HG03439 (cell line): ENCODE measurements around the gene POLR3G.
A peak's percentile ranks its signal among the peaks of the same experiment; 100 is the strongest.

Experiments used
- ATAC-seq: cut with Tn5 transposase; IDR thresholded peaks from one replicate; pipeline ENCODE4 v1.9.1; 2021; ENCODE audit warnings: mild to moderate bottlenecking, moderate library complexity; ENCODE audit not compliant: unreplicated experiment

The POLR3G gene

DNA sequence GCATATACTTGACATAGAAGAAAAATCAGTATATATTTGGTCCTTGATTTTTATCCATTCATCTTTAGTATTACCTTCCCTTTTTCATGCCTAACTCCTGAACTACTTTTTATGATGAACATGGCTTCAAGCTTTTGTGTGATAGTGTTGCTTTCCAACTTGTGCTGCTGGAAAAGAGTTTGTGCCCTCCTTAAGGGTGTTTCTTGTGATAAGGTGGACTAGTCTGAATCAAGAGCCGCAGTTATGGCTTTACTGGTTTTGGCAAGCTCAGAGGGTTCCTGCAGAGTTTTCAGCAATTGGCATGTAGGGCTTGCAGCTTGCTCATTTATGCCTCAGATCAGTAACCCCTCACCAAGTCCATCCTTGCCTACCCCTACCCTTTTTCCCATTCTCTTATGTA lies 20.5 kb downstream of the POLR3G start:
- no peak for ATAC-seq

DNA sequence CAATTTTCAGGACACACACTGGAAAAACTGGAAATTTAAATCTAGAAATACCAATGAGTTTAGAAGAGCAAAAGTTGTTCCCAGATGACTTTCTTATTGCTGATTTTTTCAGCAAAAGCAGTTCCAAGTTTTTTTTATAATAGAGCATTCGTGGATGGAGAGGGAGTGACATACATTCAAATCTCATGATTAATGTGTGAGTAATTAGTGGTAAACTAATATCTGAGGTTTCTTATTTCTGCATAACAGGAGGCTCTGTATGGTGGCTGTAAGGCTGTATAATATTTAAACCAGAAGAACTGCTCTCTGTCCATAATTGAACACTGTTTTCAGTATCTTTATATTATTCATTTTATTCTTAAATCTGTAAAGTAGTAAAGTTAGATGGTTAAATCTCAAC lies 28.9 kb downstream of the POLR3G start:
- no peak for ATAC-seq

DNA sequence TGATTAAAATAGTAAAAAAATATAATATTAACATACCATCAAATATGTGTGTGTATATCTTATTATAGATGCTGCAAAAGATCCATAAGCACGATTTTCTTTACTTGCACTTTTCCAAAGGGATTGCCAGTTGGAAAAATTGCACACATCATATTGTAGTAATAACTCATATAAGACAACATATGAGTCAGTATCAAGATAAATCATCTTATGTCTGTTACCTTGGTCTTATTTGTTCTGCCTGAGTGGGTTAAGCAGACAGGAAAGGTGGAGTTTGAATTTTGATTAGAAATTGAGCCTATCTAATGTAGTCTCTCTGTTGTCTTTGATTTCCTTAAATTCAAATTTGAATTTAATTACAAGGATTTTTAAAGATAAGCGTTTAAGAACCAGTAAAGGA lies 30.1 kb downstream of the POLR3G start:
- no peak for ATAC-seq

DNA sequence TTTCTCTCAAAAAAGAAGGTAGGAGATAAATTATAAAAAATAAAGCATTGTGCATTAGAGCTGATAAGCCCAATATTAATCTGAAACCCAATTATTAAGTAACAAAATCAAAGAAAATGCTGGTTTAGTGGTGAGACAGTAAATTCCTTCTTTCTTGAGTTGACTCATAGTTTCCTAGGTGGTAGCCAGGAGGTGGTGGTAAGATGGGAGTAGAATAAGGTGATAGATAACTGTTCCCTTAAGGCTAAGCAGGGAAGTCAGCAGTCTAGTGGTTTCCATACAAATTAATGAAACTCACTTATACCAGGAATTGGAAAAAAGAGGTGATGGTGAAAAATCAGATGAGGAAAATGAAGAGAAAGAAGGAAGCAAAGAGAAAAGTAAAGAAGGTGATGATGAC lies 31.6 kb downstream of the POLR3G start:
- ATAC-seq: no peak

DNA sequence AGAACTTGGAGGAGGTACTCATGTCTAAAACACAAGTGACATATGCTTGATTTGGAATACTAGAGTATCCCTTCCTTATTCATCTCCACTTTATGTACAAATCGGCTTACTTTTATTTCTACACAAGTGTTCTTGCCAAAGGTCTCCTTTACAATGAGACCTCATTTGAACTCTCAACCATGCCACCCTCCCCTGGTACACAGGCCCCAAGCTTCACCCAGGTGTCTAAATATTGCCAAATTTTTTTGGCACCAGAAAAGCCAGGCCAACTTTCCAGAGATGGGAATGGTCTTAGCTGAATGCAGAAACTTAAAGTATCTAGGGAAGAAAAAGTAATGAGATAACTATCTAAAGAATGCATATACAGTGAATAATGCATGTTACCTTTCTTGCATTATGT lies 35.8 kb downstream of the POLR3G start:
- no peak for ATAC-seq

DNA sequence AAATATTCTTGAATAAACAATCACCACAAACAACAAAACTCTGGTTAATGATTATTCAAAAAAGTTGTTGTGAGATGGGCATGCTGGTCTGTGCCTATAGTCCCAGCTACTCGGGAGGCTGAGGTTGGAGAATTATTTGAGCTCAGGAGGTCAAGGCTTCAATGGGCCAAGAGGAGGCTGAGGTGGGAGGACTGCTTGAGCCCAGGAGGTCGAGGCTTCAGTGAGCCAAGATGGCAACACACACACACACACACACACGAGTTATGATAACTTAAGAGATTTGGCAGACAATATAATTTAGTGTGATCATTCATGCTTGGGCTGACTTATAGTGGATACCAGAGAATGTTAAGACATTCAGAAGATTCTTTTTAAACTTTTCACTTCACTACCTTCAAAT lies 39.9 kb downstream of the POLR3G start:
- no peak for ATAC-seq

DNA sequence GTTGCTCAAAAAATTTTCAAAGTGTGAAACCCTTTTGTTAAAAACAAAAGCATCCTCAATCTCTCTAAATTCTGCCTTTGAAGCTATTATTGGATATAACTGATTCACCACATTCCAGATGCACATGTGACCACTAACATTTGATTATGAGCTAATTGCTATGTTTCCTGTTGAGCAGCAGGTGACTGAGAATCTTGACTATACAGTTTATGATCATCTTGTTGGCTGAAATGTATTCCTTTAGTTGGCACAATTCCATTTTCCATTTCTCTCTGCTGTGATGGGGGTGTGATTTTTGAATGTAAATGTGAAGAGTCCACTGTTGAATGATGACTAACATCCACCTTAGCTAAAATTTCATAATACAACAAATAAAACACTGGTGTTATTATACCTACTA lies 44.0 kb downstream of the POLR3G start:
- ATAC-seq: no peak

DNA sequence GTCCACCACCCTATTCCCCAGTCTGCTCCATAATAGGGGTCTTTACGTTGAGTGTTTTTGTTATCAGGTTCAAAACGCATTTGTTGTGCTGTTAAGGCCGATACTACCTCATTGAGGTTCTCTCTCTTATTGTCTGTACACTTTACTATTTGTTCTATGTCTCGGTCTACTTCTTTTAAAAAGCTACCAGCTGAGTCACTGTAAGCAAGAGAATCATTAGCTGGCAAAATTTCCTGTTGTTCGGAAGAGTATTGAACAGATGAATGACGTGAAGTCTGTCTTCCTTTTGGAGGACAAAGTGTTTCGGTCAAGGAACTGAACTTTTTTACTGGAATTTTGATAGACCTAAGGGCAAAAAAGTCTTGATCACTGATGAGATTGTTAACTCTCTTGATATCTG lies 44.4 kb downstream of the POLR3G start:
- no peak for ATAC-seq

DNA sequence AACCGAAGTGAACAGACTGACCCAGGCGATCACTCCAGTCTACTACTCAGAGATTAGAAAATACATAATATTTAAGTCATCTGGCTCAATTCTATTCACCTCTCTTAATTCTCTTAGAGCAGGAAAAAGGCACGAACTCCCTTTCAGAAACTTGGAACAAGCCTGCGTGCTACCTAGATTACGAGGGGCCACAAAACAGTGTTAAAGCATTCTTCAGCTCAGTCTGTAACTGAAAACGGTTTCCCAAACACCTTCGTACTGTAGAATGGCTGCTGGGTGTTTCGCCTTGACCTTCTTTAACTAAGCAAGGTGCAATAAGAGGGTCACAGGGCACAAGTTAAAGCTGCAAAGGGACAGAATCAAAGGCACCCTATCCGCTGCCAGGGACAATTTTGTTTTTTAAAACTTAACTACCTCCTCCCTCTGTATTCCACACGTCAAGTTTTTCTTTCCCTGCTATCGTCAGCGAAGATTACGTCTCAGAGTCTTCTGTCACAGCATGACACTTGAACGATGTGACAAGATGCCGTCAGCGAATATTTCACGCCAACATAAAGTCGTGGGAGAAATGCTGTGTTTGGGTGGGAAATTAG lies 54.0 kb downstream of the POLR3G start:
- ATAC-seq: peak; percentile 3

DNA sequence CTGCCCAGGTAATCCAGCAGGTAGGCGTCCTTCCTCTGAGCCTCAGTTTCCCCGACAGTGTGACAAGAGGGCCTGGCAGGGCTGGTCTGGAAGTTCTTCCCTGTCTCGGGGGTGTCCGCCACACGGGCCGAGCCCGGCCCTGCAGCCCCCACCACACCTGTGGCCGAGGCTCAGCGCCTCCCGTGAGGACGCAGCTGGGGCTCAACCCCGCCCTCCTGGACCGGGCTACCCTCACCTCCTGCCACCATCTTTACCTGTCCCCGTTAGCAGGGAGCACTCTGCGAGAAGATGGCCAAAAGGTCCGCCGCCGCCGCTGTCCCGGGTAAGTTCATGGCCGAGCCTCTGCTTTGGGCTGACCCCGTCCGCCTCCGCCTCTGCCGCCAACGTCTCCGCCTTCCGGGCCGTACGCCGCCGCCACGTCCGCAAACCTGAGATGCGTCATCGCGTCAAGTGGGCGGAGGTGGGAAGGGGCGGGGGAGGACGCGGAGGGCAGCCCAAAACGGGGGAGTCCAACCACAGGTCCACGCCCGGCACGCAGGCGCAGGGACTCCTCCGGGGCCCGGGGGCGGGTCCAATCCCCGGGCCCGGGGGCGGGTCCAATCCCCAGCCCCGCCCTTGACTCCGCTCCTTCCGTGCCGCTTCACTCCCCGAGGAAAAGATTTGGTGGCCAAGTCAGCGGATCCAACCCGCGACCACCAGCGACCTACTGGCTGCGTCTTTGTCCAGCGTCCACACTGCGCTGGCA lies 54.7 kb downstream of the POLR3G start, which contains the start of gene LYSMD3:
Gene LYSMD3, minus strand, starts transcription at position 391 of the 745 bp plus-strand sequence. CDS start 4,295 bp downstream, outside the sequence.
- ATAC-seq: peak; percentile 93

DNA sequence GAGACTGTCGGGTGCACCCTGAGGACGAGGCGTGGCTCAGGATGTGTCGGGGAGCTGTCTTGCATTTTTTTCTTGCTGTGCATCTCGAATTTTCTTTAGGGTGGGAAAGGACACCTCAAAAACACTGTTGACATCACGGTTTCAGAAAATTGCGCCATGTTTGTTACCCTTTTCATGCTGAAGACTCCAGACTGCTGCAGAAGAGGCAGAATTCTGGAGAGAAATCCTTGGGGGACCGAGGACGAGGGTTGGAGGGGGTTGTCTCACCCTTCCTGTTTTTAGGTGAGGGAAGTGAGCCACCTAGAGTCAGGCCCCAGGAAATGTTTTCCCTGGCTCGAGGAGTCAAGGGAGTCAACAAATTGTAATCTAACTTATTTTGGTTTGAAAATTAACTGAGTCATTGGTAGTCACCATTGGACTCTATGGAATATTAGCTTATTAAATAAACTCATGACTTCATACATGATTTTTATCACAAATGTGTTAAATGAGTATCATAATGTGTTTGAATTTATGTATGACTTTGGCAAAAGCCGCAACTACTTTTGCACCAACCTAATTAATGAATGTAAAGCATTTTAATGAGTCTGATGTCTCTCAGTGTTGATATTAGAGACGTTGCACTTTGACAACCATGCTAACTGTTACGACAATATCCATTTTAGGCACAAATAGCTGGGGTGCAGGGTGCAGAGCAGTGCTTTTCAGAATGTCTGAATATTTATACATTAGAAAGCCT lies 55.4 kb downstream of the POLR3G start:
- peak; percentile 49 for ATAC-seq

DNA sequence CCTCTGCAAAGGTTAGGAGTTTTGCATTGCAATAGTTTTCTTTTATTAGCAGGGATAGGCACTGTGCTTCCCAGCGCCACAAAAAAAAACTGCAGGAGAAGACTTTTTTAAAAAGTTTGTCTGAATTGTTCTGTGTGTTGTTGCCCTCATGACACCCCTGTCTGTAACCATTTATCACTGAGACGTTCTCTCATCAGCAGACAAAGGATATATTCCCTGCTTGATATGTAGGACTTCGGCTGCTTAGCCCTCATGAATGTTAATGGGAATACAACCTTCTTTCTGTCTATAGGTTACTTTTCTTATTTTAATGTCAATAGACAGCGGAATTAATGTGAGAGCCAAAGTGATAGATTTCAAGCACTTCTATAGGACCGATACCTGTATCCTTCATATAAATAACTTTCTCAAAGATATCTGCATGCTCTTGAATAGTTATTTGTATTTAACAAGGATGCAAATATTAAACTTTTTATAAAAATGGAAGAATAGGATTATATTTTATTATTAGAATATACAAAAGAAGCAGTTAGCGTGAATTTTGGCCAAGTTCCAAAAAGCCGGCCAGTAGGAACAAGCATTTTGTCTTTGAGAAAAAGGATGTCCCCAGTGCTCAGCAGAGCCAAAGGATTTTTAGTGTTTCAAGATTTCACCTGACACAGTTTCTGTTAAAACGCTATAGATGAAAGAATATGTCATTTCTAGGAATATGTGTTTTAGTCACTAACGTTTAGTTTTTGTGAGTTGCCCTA lies 56.2 kb downstream of the POLR3G start:
- no peak for ATAC-seq

DNA sequence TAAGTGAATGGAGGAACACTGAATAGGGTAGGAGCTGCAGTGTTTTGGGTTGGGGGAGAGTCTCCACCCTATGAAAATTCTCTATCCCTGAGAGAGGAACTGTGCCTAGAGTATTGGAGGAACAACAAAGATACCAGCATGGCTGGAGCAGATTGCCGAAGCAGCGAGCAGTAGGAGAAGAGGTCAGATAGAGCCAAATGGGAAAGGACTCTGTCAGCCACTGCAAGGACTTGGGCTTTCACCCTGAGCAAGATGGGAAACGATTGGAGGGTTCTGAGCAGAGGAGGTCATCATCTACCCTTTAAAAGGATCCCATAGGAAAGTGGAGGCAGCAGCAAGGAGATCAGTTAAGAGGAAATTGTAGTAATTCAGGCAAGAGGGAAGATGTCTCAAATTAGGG lies 59.1 kb downstream of the POLR3G start:
- no peak for ATAC-seq

DNA sequence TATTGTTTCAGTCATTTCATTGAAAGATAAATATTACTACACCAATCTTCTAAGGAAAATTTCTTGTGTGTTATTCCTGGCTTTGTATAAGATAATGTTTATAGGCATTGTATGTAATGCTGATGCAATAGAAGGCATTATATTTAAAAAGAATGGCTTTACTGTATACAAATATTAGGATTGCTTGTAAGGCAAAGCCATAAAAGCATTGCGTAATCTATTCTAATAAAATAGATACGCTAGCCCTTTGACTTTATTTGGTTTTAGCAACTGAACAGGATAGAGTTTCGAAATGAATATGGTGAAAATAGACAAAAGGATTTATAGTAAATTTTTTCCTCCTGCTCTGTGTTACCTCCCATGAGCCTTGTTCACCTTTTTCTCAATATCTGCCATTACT lies 60.3 kb downstream of the POLR3G start:
- ATAC-seq: no peak

DNA sequence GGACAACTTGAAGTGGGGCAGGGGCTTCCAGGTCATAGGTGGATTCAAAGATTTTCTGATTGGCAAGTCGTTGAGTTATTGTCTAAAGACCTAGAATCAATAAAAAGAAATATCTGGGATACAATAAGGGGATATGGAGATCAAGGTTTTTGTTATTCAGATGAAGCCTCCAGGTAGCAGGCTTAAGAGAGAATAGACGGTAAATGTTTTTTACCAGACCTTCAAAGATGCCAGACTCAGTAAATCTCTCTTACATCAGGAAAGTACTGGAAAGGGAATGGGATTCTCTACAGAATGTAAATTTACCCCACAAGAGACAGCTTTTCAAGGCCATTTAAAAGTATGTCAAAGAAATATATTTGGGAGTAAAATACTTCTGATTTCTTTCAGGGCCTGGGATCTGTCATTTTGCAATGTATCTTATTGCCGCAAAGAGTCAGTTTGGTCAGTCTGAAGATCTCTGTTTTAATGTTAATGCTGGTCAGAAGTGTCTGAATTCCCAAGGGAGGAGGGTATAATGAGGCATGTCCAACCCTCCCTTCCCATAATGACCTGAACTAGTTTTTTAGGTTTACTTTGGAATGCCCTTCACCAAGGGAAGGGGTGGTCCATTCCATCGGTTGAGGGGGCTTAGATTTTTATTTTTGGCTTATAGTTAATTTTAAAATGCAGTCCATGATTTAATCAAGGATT lies 68.3 kb downstream of the POLR3G start:
- no peak for ATAC-seq

DNA sequence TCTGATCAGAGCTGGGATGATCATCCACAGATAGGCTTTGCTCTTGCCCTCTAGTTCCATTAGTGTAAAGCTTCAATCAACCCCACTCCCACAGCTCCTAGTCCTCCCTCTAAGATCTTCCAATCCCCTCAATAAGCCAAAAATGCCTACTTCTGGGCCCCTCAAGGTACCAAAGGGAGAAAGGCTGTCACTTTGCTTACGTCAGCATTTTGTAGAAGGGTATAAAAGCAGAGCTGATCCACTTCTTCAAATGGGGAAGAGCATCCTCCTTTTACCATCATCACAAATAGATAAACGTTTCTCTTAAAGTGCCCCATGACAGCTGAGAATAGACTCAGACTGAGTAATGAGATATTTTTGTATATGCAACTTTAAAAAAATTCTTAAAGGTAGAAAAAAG lies 70.8 kb downstream of the POLR3G start:
- no peak for ATAC-seq

DNA sequence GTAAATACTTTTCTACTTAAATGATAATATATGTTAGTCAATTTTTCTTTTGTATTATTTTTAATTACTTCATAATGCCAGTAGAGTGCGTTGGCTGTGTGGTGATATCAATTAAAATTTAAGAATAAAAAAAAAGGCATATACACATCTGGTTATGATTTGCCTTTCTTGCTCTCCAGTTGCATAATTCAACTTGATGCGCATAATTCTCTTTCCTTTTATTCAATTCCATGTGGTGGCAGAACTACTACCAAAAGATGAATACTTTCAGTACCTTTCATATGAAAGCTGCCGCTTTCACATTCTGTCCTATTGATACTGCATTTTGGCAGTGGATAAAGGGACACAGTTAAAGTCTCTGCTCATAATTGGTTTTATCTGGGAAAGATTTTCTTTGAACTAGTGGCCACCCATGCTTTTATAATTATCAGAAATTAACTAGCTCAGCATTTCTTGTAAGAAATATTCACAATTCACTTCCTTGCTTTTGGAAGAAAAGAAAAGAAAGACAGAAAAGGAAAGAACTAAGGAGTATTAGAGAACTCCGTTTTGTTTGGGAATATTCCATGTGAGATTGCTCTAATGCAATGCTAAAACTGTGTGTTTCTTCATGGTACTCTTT lies 71.7 kb downstream of the POLR3G start:
- ATAC-seq: no peak

DNA sequence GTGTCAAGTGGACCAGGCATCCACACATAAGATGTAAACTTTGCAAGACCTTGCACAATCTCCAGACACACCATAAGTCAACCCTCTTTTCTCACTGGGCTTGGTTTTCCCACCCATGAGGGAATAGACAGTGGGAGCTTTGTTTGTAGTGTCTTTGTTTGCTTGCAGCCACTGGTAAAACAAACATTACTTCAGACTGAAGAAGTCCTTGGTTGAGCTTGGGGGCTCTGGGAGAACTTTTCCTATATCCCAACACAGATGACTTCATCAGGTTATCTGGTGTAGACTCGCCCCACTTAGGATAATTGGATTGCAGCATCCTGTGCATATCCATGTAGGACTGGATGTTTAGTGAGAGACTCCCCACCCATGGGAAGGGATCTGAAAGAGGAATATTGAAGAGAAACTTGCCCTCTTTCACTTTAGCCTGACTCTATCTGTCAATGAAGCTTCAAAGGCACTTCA lies 72.4 kb downstream of the POLR3G start:
- no peak for ATAC-seq

DNA sequence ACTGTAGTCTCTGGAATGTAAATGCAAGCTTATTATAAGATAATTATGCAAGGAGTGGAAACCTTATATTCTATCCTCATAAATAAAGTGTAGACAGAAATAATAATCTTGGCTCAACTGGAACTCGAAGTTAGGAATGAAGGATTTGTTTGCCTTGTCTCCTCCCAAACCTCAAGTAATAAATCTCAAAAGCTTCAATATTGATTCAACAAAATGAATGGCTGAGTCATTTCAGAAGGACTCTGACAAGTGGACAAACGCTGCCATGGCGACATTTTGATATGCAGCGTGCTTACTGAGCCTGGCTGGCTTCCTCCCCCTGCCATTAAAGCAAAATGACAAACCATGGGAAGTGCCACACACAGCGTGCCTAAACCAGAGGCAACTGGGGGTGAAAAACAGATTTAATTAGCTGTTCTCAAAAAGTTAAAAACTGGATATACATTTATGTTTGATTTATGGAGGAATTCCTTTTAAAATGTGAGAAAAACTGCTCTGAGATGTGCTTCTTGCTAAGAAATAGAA lies 73.5 kb downstream of the POLR3G start:
- no peak for ATAC-seq

DNA sequence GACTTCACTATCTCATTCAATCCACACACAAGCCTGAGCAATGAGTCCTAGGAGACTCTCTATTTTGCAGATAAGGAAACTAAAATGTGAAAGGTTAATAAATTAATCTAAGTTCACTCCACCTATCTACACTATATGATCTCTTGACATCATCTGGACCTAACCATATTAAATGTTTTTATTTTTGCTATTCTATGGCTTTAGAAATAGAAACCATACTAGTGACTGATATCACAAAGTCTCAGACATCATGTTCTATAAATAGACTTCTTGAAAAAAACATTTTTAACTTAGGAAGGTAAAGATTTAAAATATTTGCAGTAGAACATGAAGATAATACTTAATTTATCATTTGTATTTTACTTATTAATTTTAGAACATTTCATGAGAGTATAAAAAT lies 74.6 kb downstream of the POLR3G start:
- no peak for ATAC-seq
